ENCODE measurements around the gene TNFRSF18.

DNA sequence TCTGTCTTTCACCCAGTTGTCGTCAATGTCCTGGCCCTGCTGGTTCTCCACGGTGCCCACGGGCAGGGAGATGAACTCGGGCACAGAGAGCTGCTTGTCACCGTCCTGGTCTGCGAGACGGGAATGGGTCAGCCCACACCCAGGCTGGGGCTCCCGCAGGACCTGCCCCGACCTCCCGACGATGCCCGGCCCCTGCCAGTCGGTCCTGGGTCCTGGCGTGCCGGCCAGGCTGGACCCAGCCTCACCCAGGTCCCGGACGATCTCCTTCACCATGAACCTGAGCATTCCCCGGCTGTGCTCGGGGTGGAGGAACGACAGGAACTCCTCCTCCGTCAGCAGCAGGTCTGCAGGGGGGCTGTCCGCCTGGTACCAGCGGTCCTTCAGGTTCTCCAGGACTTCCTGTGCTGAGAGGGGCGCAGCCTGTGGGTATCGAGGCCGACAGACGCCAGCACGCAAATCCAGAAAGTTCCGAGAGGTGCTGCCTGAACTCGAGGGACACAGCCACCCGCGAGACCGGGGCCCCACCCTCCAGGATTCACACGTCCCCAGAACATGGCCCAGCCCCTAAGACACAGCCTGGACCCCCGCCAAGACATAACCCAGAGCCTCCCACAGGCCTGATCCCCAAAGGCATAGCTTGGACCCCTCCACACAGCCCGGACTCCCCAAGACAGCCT is 12.3 kb upstream of the TNFRSF18 start:
- TF ChIP-seq, protein P1, sequence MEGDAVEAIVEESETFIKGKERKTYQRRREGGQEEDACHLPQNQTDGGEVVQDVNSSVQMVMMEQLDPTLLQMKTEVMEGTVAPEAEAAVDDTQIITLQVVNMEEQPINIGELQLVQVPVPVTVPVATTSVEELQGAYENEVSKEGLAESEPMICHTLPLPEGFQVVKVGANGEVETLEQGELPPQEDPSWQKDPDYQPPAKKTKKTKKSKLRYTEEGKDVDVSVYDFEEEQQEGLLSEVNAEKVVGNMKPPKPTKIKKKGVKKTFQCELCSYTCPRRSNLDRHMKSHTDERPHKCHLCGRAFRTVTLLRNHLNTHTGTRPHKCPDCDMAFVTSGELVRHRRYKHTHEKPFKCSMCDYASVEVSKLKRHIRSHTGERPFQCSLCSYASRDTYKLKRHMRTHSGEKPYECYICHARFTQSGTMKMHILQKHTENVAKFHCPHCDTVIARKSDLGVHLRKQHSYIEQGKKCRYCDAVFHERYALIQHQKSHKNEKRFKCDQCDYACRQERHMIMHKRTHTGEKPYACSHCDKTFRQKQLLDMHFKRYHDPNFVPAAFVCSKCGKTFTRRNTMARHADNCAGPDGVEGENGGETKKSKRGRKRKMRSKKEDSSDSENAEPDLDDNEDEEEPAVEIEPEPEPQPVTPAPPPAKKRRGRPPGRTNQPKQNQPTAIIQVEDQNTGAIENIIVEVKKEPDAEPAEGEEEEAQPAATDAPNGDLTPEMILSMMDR (IDR thresholded peaks at IDR 0.05; ENCODE audit: low read depth, low read length, missing input control), result no peak
- no peak for TF ChIP-seq JUND (IDR thresholded peaks at IDR 0.05)
- no peak for TF ChIP-seq RAD21 (IDR thresholded peaks at IDR 0.05)
- TF ChIP-seq, protein P2, sequence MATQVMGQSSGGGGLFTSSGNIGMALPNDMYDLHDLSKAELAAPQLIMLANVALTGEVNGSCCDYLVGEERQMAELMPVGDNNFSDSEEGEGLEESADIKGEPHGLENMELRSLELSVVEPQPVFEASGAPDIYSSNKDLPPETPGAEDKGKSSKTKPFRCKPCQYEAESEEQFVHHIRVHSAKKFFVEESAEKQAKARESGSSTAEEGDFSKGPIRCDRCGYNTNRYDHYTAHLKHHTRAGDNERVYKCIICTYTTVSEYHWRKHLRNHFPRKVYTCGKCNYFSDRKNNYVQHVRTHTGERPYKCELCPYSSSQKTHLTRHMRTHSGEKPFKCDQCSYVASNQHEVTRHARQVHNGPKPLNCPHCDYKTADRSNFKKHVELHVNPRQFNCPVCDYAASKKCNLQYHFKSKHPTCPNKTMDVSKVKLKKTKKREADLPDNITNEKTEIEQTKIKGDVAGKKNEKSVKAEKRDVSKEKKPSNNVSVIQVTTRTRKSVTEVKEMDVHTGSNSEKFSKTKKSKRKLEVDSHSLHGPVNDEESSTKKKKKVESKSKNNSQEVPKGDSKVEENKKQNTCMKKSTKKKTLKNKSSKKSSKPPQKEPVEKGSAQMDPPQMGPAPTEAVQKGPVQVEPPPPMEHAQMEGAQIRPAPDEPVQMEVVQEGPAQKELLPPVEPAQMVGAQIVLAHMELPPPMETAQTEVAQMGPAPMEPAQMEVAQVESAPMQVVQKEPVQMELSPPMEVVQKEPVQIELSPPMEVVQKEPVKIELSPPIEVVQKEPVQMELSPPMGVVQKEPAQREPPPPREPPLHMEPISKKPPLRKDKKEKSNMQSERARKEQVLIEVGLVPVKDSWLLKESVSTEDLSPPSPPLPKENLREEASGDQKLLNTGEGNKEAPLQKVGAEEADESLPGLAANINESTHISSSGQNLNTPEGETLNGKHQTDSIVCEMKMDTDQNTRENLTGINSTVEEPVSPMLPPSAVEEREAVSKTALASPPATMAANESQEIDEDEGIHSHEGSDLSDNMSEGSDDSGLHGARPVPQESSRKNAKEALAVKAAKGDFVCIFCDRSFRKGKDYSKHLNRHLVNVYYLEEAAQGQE (IDR thresholded peaks at IDR 0.05), result no peak
- no peak for TF ChIP-seq YY1 (IDR thresholded peaks at IDR 0.05)
- TF ChIP-seq TAF1 (conservative IDR thresholded peaks at IDR 0.05), result no peak
- TF ChIP-seq, protein P3, sequence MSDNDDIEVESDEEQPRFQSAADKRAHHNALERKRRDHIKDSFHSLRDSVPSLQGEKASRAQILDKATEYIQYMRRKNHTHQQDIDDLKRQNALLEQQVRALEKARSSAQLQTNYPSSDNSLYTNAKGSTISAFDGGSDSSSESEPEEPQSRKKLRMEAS (IDR thresholded peaks at IDR 0.05), result no peak
- no peak for TF ChIP-seq GABPA (IDR thresholded peaks at IDR 0.05 in 1 of 2, conservative IDR thresholded peaks at IDR 0.05 in 1 of 2)
- TF ChIP-seq, protein P4, sequence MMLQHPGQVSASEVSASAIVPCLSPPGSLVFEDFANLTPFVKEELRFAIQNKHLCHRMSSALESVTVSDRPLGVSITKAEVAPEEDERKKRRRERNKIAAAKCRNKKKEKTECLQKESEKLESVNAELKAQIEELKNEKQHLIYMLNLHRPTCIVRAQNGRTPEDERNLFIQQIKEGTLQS (IDR thresholded peaks at IDR 0.05), result no peak
